ENCODE results near the gene NDUFS6. TPM values are rescaled to one million over a fixed set of nuclear protein-coding genes. Genes with fewer than 3 reads are reported as not detected.
"Not testable (repeated sequence)": the region's sequence is repeated elsewhere in the genome, so short reads cannot be mapped to it uniquely, and the experiment has no call there.

The NDUFS6 gene
- total RNA-seq, 3 donors from 2014 or later, result 38.7 to 43.5 (median 39.3) TPM

GRCh38 chr5:1836891-1837880, 36.0 kb downstream of the NDUFS6 start:
- Histone ChIP-seq H3K4me1 (ENCODE audit: low read depth) (peaks cover 2% of the 10 kb centered on the region), H3K36me3 (ENCODE audit: low read depth) (no peaks in the 10 kb centered on the region), H3K9me3 (no peaks in the 10 kb centered on the region), H3K4me3 (no peak overlapping the region)
- TF ChIP-seq CTCF (IDR thresholded peaks at IDR 0.05), result no peak
- DNase-seq, result no peak
- intact Hi-C loops (cut with DNase I, micrococcal nuclease), result no loop called here
- no peak for ATAC-seq

- TF ChIP-seq CTCF (IDR thresholded peaks at IDR 0.05), result no peak
- intact Hi-C loops (cut with DNase I, micrococcal nuclease), result no loop called here
- no peak overlapping the region for H3K4me3 ChIP-seq
- ATAC-seq (no peak), DNase-seq (no peak)
- peaks cover 4% of the 10 kb centered on the region for H3K4me1 ChIP-seq (ENCODE audit: low read depth)
- H3K9me3 ChIP-seq, result no peaks in the 10 kb centered on the region
- H3K36me3 ChIP-seq (ENCODE audit: low read depth), result no peaks in the 10 kb centered on the region
These were observed 36.8 kb downstream of the NDUFS6 start for GRCh38 chr5:1838013-1838412.

GRCh38 chr5:1840071-1840547, 38.9 kb downstream of the NDUFS6 start:
- intact Hi-C loops (cut with DNase I, micrococcal nuclease), result no loop called here
- Histone ChIP-seq H3K9me3 (no peaks in the 10 kb centered on the region), H3K4me1 (ENCODE audit: low read depth) (peaks cover 4% of the 10 kb centered on the region), H3K36me3 (ENCODE audit: low read depth) (no peaks in the 10 kb centered on the region), H3K4me3 (no peak overlapping the region)
- DNase-seq (no peak), ATAC-seq (no peak)
- TF ChIP-seq CTCF (IDR thresholded peaks at IDR 0.05), result no peak

- no peak for TF ChIP-seq CTCF (IDR thresholded peaks at IDR 0.05)
- H3K4me3 ChIP-seq, result no peak overlapping the region
- H3K36me3 ChIP-seq (ENCODE audit: low read depth), result no peaks in the 10 kb centered on the region
- H3K9me3 ChIP-seq, result no peaks in the 10 kb centered on the region
- DNase-seq, result no peak
- peak; percentile 14 for ATAC-seq
- intact Hi-C loops (cut with DNase I, micrococcal nuclease), result no loop called here
- peaks cover 4% of the 10 kb centered on the region for H3K4me1 ChIP-seq (ENCODE audit: low read depth)
These were observed 39.7 kb downstream of the NDUFS6 start for GRCh38 chr5:1840741-1841521.

- H3K36me3 ChIP-seq (ENCODE audit: low read depth), result no peaks in the 10 kb centered on the region
- ATAC-seq (no peak), DNase-seq (no peak)
- H3K4me1 ChIP-seq (ENCODE audit: low read depth), result peaks cover 4% of the 10 kb centered on the region
- TF ChIP-seq CTCF (IDR thresholded peaks at IDR 0.05), result no peak
- no peaks in the 10 kb centered on the region for H3K9me3 ChIP-seq
- no peak overlapping the region for H3K4me3 ChIP-seq
- intact Hi-C loops (cut with DNase I, micrococcal nuclease), result no loop called here
These were observed 41.0 kb downstream of the NDUFS6 start for GRCh38 chr5:1842004-1842819.

- H3K4me3 ChIP-seq; DNase-seq; H3K4me1 ChIP-seq (ENCODE audit: low read depth); intact Hi-C loops (cut with DNase I, micrococcal nuclease); H3K9me3 ChIP-seq; ATAC-seq; H3K36me3 ChIP-seq (ENCODE audit: low read depth): not testable (repeated sequence)
These were observed 42.6 kb downstream of the NDUFS6 start for GRCh38 chr5:1843761-1844160.
